HTERT RPE-1 (cell line): ENCODE results near the gene ELANE.

Experiments used
- in situ Hi-C: fragments of 300-500 bp; cut with MboI; formaldehyde crosslinking; loops from 4 replicates; pipeline ENCODE4 v1.14.3; 2020; ENCODE audit warnings: low sequenced_read_pairs

Gene ELANE

DNA sequence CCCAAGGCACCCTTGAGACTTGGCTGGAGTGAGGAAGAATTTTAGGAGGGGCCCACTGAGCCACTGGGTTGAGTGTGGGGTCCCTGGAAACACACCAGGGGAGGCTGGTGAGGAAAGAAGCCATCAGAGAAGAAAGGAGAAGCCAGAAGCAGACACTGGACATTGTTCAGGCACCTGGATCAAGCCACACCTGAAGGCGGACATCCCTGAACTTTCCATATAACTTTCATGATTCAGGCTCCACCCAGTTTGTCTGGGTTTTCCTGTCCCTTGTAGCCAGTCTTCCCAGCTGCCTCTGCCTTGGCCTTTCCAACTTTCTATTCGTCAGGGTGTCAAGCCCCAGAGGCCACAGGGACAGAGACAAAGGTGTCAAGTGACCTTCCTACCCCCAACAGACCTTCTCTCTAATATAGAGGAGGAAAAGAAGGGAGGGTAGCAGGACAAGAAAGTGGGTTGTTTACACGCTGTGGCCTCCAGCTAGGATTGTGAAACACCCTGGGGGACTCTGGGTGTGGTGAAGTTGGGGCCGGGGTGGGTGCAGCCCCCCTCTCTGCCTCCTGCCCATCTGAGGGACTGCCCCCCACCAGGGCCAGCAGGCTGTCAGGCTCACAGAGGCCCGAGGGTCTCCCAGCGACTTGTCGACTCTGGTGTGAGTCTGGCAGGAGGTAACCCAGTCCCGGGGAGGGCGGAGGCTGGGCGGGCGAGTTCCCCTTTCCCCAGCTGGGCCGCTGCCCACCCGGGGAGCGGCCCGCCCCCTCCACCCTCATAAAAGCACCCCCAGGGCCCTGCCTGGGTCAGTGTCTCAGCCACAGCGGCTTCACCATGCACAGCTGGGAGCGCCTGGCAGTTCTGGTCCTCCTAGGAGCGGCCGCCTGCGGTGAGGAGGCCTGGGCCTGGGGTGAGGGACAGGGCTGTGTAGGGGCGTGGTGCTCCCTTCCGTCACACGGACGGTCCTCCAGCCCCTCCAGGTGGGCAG lies 7.1 kb downstream of the ELANE start, which contains the start of gene CFD:
CFD (plus strand) TSS at position 797 of the 976 bp plus-strand sequence; CDS start at position 823, 26 bp downstream.
- in situ Hi-C loops, result no loop called here

DNA sequence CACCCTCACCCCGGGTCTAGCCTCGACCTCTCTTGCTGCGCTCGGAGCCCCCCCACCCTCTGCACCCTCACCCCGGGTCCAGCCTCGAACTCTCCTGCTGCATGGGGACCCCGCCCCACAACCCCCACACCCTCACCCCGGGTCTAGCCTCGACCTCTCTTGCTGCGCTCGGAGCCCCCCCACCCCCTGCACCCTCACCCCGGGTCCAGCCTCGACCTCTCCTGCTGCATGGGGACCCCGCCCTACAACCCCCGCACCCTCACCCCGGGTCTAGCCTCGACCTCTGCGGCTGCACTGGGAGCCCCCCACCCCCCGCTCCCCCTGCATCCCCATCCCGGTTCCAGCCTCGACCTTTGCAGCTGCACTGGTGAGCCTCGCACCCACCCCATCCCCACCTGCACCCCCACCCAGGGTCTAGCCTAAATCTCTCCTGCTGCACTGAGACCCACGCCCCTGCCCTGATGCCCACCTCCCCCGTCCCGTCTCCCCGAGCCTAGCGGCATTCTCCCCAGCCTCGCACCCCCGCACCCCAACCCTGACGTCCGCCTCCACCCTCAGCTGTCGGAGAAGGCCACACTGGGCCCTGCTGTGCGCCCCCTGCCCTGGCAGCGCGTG lies 9.1 kb downstream of the ELANE start:
- in situ Hi-C loops, result no loop called here

DNA sequence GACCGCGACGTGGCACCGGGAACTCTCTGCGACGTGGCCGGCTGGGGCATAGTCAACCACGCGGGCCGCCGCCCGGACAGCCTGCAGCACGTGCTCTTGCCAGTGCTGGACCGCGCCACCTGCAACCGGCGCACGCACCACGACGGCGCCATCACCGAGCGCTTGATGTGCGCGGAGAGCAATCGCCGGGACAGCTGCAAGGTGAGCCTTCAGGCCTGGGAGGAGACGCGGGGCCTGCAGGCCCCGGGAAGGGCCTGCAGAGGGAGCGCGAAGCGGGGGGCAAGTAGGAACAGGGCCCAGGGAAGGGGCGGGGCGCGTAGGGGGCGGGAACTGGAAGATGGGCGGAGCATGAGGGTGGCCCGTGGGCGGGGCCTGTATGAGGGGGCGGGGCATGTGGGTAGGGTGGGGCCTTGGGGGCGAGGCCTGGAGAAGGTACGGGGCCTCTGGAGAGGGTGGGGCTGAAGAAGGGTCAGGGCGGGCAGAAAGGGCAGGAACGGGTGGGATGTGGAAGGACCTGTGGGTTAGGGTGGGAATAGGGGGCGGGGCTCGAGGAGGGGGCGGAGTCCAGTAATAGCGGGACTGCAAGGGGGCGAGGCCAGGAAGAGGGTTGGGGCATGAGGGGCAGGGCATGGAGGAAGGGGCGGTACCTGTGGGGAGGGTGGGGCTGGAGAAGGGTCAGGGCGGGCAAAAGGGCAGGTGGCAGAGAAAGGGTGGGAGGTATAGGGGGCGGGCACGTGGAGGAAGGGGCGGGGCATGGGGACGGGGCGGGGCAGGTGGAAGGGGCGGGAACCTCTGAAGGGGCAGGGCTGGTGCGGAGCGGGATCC lies 9.9 kb downstream of the ELANE start:
- in situ Hi-C loops, result no loop called here

DNA sequence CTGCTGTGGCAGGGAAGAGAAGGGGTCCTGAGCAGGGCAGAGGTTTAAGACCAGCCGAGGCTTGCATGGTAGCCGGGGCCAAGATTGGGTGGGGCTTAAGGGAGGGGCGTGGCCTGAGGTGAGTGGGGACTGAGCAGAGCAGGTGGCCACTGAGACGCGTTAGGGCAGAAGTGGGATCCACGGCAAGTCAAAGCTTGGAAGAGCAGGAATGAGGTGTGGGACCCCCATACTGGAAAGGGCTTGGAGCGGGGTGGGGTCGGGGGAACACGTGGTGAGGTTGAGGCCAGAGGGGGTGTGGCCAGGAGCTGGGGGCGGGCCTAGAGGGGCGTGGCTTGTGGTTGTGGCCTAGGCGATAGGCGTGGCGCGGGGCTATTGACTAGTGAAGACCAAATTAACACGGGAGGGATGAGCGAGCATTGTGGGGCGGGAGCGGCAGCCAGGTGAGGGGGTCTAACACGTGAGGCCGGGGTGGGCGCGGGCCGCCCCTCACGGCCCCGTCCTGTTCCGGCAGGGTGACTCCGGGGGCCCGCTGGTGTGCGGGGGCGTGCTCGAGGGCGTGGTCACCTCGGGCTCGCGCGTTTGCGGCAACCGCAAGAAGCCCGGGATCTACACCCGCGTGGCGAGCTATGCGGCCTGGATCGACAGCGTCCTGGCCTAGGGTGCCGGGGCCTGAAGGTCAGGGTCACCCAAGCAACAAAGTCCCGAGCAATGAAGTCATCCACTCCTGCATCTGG lies 10.6 kb downstream of the ELANE start:
- in situ Hi-C loops, result no loop called here

DNA sequence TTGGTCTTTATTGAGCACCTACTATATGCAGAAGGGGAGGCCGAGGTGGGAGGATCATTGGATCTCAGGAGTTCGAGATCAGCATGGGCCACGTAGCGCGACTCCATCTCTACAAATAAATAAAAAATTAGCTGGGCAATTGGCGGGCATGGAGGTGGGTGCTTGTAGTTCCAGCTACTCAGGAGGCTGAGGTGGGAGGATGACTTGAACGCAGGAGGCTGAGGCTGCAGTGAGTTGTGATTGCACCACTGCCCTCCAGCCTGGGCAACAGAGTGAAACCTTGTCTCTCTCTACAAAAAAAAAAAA lies 11.2 kb downstream of the ELANE start:
- in situ Hi-C loops, result no loop called here

DNA sequence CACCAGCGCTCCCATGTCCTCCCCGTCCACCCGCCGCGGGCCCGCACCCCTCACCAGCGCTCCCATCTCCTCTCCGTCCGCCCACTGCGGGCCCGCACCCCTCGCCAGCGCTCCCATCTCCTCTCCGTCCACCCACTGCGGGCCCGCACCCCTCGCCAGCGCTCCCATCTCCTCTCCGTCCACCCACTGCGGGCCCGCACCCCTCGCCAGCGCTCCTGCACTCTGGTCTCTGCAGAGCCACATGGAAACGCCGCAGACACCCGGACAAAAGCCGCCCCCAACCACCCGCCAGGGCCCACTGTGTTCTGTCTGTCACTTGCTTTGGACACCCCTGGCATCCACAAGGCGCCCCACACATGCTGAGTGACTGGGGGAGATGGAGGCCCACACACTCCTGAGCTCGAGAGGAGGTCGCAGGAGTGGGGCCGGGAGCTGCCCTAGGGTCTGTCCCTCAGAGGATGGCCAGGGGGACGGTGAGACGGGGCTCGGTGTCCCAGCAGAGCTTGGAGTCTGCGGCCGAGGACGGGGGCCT lies 14.7 kb downstream of the ELANE start:
- in situ Hi-C loops, result no loop called here

DNA sequence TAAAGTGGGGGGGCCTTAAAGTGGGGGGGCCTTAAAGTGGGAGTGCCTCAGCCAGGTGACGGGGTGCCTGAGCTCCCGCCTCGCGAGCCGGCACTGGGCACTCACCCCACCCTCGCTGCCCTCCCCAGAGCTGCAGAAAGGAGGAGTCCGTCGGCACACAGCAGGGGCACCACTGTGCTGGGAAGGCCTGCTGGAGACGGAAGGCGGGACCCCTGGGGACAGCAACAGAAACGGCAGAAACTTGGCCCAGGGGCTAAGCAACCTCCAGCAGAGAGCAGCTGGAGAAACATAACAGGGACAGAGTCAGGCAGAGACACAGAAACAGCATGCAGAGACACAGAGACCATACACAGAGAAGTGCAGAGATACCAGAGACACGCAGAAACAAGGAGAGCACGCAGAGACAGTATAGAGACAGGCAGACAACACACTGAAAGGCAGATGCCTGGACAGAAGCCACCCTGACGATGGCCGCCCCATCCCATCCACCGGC lies 15.2 kb downstream of the ELANE start:
- in situ Hi-C loops, result no loop called here

DNA sequence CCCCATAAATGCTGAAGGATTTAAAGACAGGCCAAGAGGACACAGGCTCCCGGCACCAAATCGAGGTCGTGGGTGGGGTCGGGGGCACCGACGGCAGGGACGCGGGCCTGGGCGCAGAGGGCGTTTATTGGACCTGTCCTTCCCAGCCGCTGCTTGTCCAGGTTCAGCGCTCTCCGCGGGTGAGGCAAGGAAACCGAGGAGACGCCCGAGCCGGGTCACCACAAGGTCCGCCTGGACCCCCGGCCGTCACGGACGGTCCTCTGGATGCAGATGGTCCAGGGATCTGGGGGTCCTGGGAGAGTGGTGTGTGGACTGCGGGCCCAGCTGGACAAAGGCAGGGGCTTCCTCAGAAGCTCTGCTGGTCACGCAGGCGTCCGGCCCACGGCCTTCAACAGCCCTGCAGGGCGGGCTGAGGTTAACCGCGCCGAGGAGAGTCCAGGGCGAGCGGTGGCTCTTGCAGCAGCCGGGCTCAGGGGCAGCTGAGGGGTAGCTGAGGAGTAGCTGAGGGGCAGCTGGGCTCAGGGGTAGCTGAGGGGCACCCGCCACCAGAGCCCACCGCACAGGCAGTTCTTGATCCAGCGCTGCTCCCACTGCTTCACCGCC lies 15.9 kb downstream of the ELANE start:
- in situ Hi-C loops, result no loop called here

DNA sequence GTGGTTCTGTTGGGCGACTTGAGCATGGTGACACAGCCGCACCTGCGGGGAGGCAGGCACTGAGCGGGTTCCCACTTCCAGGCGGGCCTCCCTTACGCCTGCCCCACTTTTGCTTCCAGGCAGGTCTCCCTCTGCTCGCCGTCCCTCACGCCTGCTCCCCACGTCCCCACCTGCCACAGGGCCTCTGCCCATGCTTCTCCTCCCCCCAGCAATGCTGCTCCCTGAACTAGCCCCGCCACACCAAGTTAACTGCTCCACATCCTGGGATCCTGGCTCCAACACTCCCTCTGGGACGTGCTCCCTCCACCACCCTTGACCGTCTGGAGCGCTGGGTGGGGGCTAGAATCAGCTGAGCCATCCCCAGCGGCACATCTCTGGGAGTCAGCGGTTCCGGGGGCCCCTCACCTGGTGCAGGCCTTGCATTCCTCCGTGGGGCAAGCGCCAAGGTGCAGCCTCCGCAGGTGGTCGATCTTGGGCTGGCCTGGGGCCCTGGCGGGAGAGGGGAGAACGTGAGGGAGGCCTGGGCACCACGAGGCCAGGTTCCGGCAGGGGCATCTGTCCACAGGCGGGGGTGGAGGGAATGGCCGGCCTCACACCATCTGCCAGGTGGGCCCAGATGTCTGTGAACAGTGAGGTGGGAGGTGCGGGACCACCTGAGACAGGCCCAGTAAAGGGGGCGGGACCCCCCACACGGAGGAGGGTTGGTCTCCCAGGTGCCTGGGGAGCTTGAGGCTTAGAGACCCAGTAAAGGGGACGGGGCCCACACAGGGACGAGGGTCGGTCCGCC lies 16.5 kb downstream of the ELANE start:
- in situ Hi-C loops, result no loop called here

DNA sequence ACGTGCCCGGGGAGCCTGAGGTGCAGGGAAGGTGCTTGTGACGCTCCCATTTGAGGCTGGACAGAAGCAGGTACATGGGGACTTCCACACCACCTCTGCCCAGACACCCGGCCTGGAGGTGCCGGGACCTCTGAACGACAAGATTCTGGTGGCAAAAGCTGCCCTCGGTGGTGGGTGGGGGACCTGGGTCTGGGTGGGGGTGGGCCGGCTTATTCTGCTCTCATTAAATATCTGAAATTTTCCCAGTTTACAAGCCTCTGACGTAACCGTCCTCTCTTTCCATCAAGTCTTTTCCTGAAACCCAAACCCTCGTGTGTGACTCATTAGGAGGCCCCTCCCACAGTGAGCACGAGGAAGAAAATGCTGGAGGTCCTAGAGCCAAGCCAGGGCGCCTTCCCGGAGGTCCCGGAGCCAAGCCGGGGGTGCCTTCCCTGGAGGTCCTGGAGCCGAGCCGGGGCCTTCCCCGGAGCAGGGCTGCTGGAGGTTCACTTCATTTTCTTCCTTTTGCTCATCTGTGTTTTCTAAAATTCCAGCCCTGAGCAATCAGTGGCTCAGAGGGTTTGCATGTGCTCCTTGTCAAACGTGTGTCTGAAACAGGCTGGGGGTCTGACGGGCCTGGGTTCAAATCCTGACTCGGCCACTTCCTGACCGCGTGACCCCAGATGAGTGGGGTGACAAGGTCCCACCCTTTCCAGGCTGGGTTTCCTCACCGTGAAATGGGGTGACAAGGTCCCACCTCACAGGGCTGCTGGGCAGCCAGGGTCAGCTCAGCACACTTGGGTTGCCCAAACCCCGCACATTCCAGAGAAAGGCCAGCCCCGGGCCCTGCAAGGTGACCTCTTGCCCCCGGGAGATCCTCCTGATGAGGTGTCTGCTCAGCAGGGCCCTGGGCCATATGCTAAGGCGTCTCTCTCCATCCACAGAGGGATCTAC lies 17.4 kb downstream of the ELANE start:
- in situ Hi-C loops, result no loop called here

DNA sequence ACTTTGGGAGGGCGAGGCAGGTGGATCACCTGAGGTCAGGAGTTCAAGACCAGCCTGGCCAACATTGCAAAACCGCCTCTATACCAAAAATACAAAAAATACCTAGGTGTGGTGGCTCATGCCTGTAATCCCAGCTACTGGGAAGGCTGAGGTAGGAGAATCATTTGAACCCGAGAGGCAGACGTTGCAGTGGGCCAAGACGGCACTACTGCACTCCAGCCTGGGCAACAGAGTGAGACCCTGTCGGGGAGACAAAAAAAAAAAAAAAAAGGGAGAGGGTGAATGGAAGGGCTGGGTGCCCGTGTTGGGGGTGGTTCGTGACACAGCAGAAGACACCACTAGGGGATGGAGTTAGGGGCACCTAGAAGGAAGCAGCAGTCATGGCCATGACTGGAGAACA lies 18.2 kb downstream of the ELANE start:
- in situ Hi-C loops, result no loop called here

DNA sequence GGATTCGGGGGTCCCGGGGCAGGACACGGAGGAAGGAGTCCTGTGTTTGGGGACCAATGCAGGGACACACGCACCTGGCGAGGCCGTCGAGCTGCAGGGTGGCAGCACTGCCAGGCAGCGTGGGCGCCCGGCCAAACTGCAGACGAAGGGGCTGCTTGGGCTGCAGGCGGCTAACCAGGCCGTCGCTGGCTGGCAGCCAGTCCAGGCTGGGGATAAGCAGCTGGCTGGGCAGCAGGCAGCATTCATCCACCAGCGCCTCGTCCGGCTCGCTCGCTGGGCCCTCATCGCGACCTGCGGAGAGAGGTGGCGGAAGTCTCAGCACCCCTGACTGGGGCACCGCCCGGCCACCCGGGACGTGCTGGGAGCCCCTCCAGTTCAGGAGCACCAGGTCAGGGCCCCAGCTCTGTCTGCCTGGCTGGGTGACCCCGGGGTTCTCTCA lies 18.9 kb downstream of the ELANE start:
- in situ Hi-C loops, result no loop called here

DNA sequence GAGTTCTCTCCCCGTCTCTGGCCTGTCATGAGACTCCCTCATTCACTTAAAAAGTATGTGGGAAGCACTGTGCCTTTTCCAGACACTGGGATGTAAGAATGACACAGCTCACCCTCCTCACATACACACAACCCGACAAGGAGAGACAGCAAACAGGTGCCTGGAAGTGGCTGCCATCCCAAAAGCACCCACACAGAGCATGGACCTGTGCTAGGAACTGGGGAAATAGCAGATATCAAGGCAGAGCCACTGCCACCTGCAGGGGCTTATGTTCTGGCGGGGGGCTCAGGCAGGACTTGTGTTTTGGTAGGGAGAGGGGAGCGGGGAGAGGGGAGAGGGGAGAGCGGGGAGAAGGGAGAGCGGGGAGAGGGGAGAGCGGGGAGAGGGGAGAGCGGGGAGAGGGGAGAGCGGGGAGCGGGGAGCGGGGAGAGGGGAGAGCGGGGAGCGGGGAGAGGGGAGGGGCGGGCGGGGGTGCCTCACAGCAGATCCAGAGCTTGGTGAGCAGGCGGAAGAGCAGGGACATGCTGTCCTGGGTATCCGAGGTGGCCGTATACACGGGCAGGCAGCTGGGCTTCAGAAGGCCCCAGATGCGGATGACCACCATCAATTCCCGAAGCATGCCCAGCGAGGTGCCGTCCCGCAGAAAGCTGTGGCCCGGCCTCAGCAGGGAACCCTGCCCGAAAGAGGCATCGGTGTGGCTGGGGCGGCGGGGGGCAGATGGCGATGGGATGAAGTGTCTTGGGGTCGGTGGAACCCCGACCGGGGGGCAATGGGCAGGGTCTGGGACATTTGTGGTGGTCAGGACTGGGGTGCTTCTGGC lies 19.6 kb downstream of the ELANE start:
- in situ Hi-C loops, result no loop called here

DNA sequence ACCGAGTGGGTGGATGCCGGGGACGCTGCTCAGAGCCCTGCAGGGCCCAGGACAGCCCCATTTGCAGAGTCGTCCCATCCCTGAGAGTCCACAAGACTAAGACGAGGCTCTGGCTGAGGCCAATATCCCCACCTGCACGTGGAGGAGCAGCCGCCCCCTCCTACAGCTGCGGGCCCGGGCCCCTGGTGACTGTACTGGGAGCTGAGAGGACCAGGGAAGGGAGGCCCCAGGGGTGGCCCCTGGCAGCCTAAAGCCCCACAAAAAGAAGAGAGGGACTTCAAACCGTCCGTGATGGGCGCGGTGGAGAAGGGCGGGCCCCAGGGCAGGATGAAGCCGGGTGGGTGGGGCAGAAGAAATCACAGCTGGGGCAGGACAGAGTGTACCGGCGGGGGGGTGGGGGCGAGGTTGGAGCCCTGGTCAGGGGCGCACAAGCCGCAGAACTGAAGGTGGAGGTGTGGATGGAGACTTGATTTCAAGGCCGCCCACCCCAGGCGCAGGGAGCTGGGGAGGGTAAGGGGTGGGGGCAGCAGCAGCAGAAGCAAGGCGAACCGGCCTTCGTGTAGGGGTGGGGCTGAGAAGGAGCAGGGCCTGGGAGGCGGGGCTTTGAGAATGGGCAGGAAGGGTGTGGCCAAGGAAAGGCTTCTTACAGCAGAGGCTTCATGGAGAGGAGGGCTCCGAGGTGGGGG lies 20.3 kb downstream of the ELANE start:
- in situ Hi-C loops, result no loop called here

DNA sequence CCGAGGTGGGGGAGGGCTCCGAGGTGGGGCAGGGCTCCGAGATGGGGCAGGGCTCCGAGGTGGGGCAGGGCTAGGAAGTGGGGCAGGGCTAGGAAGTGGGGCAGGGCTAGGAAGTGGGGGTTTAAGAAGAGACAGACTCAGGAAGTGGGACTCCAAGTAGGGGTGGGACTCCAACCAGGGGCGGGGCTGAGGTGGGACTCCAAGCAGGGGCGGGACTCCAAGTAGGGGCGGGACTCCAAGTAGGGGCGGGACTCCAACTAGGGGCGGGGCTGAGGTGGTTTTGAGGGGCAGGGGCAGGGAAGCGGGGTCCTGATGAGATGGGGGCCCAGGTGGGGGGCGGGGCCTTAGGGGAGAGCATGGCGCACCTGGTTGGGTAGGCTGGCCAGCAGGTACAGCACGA lies 21.0 kb downstream of the ELANE start:
- in situ Hi-C loops, result no loop called here

DNA sequence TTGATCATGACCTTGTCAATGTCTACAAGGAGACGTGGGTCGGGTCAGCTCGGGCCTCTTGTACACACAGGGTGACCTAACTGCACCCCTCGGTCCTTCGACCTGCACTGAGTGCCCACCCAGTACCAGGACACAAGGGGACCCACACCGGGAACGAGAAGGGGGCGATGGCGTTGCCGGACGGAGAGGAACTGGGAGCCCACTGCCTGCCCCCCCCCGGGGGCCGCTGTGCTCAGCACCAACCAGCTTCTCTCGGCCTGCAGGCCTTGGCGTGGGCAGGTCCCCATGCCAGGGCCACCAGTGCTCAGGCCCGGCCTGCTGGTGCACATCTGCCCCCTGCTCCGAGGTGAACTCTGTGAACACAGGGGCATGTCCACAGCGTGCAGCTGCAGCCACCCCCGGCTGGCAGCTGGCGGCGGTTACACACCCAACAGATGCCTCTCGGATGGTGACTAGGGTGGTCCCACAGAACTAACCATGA lies 21.5 kb downstream of the ELANE start:
- in situ Hi-C loops, result no loop called here
